C4-2B (cell line): ENCODE results near the gene AGFG2.

Experiments
- H3K27ac ChIP-seq: fragments of 450-650 bp; 2 replicates; pipeline ENCODE4 v1.5.1; 2017
- ZFX ChIP-seq: fragments of 450-650 bp; IDR thresholded peaks from 2 replicates; pipeline ENCODE4 v1.6.1; 2017
- TF ChIP-seq, protein P1 (sequence below): fragments of 450-650 bp; conservative IDR thresholded peaks from 2 replicates; pipeline ENCODE4 v1.5.1; 2017; ENCODE audit warnings: mild to moderate bottlenecking

AGFG2 gene, protein sequence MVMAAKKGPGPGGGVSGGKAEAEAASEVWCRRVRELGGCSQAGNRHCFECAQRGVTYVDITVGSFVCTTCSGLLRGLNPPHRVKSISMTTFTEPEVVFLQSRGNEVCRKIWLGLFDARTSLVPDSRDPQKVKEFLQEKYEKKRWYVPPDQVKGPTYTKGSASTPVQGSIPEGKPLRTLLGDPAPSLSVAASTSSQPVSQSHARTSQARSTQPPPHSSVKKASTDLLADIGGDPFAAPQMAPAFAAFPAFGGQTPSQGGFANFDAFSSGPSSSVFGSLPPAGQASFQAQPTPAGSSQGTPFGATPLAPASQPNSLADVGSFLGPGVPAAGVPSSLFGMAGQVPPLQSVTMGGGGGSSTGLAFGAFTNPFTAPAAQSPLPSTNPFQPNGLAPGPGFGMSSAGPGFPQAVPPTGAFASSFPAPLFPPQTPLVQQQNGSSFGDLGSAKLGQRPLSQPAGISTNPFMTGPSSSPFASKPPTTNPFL

GRCh38 chr7:100538654-100539435 lies at the start of gene AGFG2:
AGFG2 (plus strand) TSS chr7:100539203; CDS start chr7:100539347, 144 bp downstream.
- TF ChIP-seq, protein P1, sequence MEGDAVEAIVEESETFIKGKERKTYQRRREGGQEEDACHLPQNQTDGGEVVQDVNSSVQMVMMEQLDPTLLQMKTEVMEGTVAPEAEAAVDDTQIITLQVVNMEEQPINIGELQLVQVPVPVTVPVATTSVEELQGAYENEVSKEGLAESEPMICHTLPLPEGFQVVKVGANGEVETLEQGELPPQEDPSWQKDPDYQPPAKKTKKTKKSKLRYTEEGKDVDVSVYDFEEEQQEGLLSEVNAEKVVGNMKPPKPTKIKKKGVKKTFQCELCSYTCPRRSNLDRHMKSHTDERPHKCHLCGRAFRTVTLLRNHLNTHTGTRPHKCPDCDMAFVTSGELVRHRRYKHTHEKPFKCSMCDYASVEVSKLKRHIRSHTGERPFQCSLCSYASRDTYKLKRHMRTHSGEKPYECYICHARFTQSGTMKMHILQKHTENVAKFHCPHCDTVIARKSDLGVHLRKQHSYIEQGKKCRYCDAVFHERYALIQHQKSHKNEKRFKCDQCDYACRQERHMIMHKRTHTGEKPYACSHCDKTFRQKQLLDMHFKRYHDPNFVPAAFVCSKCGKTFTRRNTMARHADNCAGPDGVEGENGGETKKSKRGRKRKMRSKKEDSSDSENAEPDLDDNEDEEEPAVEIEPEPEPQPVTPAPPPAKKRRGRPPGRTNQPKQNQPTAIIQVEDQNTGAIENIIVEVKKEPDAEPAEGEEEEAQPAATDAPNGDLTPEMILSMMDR, result no peak
- no peak for TF ChIP-seq ZFX
- peak within 1 kb of the TSS; percentile 82 for H3K27ac ChIP-seq

GRCh38 chr7:100489824-100490223 lies 49.2 kb upstream of the AGFG2 start:
- no peak overlapping the region for H3K27ac ChIP-seq
- no peak for TF ChIP-seq ZFX
- TF ChIP-seq, protein P1, result no peak

DNA sequence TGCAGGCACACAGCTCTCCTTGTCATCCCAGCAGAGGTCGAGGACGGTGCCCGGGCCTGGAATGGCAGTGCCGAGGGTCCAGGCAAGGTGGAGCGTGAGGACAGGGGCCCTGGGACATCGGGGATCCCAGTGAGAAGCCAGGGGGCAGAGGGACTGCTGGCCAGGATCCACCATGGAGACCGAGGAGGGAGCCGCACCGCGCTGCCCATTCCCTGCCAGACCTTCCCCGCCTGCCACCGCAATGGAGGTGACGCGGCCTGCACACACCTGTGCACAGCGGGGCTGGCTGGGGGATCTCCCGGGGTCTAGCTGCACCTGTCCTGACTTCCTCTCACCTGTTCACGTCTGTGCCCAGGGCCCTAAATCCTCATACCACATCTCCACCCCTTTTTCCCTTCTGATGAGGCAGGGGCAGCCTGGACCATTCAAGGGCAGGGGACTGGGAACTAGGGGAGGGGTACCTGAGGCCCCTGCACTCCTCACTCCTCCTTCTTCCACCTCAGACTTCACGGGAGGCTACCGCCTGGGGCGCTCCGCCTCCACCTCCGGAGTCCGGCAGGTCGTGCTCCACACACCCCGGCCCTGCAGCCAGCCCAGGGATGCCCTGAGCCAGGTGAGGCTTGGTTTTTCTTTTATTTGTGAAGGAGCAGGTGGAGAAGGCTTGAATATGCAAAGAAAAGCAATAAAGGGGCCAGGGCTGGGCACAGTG lies 48.4 kb upstream of the AGFG2 start:
- TF ChIP-seq, protein P1, result no peak
- TF ChIP-seq ZFX, result no peak
- no peak overlapping the region for H3K27ac ChIP-seq

- TF ChIP-seq, protein P1, result no peak
- no peak overlapping the region for H3K27ac ChIP-seq
These were observed 47.8 kb upstream of the AGFG2 start for GRCh38 chr7:100491192-100491578.

GRCh38 chr7:100492738-100493475 lies 46.1 kb upstream of the AGFG2 start:
- TF ChIP-seq, protein P1, result no peak
- no peak for TF ChIP-seq ZFX
- H3K27ac ChIP-seq, result no peak overlapping the region

DNA sequence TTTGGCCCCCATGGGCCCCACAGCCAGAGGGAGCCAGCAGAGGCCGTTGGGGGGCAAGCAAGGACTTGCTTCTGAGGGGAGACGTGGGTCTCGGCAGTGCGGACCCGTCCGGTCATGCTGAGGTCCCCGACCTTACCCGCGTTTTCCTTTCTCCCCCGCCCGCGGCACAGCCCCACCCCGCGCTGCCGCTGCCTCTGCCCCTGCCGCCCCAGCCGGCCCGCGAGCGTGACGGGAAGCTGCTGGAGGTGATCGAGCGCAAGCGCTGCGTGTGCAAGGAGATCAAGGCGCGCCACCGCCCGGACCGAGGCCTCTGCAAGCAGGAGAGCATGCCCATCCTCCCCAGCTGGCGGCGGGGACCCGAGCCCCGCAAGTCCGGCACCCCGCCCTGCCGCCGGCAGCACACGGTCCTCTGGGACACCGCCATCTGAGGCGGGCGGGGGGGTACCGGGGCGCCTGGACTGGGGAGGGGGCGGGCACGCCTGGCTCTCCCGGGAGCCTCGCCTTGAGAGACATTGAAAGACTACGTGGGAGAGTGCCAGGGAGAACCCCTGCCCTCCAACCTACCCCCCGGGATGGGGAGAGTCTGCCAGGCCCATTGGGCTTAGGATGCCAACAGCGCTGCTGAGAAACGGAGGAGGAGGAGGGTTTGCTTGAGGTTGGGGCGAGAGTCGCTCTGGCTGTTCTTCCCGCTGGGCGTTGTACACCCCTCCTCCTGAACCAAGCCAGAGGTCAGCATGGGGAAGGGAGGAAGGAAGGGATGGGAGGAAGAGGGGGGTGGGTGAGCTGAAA lies 45.3 kb upstream of the AGFG2 start:
- no peak overlapping the region for H3K27ac ChIP-seq
- no peak for TF ChIP-seq ZFX
- TF ChIP-seq, protein P1, result no peak
